ENCODE data around the gene PFAS. TPM values are rescaled to one million over a fixed set of nuclear protein-coding genes. Genes with fewer than 3 reads are reported as not detected.

The PFAS gene
- total RNA-seq, 1 donor from 2014 or later, result 111 TPM

DNA sequence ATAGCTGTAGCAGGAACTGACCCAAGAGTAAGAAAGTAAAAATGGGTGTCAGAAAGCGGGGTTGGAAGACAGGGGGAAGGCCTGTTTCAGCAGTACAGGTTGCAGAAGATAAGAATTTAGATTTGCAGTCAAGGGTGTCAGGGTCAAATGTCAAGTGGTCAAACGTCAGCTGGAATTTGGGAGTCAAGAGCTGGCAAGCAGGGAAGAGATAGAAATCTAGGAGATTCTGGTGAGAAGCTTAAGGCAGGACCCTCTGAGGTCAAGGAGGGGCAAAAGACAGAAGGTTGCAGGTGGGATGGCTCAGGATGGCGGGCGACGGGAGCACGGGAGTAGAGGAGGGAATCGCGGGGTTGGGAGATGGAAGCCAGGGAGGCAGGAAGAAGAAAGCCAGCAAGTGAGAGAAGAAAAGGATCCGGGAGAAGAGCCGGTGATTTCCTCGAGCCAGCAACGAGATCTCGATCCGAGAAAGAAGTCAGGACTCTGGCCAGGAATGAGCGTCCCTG, 45.8 kb downstream of the PFAS start:
- Mint-ChIP-seq H3K4me3 (peak overlapping the region; percentile 87), H3K9me3 (no peaks in the 10 kb centered on the region), H3K4me1 (peaks cover 10% of the 10 kb centered on the region), H3K36me3 (no peaks in the 10 kb centered on the region), H3K27ac (peak overlapping the region; percentile 94), H3K27me3 (ENCODE audit: low read depth) (no peaks in the 10 kb centered on the region)
- no peak for DNase-seq (ENCODE audit: low spot score in 2 of 2, unreplicated experiment in 2 of 2)
- TF ChIP-seq, protein P1, sequence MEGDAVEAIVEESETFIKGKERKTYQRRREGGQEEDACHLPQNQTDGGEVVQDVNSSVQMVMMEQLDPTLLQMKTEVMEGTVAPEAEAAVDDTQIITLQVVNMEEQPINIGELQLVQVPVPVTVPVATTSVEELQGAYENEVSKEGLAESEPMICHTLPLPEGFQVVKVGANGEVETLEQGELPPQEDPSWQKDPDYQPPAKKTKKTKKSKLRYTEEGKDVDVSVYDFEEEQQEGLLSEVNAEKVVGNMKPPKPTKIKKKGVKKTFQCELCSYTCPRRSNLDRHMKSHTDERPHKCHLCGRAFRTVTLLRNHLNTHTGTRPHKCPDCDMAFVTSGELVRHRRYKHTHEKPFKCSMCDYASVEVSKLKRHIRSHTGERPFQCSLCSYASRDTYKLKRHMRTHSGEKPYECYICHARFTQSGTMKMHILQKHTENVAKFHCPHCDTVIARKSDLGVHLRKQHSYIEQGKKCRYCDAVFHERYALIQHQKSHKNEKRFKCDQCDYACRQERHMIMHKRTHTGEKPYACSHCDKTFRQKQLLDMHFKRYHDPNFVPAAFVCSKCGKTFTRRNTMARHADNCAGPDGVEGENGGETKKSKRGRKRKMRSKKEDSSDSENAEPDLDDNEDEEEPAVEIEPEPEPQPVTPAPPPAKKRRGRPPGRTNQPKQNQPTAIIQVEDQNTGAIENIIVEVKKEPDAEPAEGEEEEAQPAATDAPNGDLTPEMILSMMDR (IDR thresholded peaks at IDR 0.05; ENCODE audit: unreplicated experiment), result no peak

DNA sequence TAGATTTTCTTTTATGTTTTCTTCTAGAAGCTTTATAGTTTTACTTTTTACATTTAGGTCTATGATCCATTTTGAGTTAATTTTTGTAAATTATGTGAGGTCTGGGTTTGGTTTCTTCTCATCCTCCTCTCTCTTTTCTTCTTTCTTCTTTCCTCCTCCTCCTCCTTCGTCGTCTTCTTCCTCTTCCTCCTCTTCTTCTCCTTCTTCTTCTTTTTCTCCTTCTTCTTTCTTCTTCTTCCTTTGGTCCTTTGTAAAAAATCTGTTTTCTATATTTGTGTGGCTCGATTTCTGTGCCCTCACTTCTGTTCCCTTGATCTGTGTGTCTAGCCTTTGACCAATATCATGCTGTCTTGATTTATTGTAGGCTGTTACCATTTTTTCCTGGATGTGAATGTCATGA, 51.1 kb downstream of the PFAS start:
- Mint-ChIP-seq H3K27me3 (ENCODE audit: low read depth) (no peaks in the 10 kb centered on the region), H3K4me1 (no peaks in the 10 kb centered on the region), H3K9me3 (no peaks in the 10 kb centered on the region), H3K27ac (no peak overlapping the region), H3K4me3 (no peak overlapping the region), H3K36me3 (no peaks in the 10 kb centered on the region)
- TF ChIP-seq, protein P1 (IDR thresholded peaks at IDR 0.05; ENCODE audit: unreplicated experiment), result no peak
- no peak for DNase-seq (ENCODE audit: low spot score in 2 of 2, unreplicated experiment in 2 of 2)

DNA sequence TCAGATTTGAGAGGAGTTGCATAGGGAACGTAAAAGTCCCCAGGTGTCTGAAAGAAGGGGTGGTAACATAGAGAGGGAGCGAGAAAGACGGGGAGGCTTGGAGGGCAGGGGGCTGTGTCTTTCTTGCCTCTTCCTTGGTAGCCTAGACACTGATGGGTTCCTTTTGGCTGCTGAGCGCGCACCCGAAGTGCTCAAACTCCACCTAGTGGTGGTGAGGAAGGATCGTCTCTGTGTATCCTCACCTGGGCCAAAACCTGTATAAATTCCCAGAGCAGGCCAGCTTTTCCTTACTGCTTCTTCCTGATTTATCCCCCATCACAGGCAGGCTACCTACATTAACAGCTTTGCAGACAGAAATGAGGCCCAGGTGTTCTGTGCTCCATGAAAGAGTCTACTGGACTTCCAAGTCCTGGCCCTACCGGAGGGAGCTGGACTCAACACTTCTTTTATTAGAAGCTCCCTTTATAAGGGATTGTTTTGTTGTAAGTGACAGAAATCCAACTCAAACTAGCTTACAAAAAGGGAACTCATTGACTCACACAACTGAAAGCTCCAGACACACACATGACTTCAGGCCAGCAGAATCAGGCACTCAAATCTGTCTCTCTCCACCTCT, 51.6 kb downstream of the PFAS start:
- no peaks in the 10 kb centered on the region for H3K36me3 Mint-ChIP-seq
- TF ChIP-seq, protein P1 (IDR thresholded peaks at IDR 0.05; ENCODE audit: unreplicated experiment), result peak; percentile 85
- no peaks in the 10 kb centered on the region for H3K27me3 Mint-ChIP-seq (ENCODE audit: low read depth)
- no peaks in the 10 kb centered on the region for H3K9me3 Mint-ChIP-seq
- H3K4me1 Mint-ChIP-seq, result no peaks in the 10 kb centered on the region
- no peak overlapping the region for H3K27ac Mint-ChIP-seq
- peak in 1 of 2 experiments; percentile 64 for DNase-seq (ENCODE audit: low spot score in 2 of 2, unreplicated experiment in 2 of 2)
- H3K4me3 Mint-ChIP-seq, result no peak overlapping the region

DNA sequence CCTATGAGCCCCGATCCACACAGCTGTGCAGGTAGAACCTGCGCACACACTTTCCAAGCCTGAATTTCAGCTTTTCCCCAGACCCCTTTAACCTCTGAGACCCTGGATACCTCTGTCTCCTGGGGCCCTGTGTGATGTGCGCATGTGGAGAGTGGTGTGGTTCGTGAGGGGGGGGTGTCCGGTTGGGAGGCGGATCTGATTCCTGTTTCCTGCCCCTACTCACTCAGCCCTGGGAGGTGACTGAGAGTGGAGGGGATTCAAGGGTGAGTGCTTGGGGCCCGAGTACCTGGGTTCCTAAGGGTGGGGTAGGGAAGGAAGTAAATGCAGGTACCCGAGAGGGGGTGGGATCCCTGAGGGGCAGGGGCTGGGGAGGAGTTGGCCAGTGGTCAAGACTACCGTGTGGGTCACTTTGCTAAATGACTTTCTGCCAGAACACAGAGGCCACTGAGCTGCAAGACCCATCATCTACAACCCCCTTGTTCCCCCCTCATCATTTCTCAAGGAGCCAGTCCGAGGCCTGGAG, 61.6 kb downstream of the PFAS start:
- TF ChIP-seq, protein P1 (IDR thresholded peaks at IDR 0.05; ENCODE audit: unreplicated experiment), result no peak
- Mint-ChIP-seq H3K27me3 (ENCODE audit: low read depth) (peaks cover 44% of the 10 kb centered on the region), H3K36me3 (no peaks in the 10 kb centered on the region), H3K4me3 (no peak overlapping the region), H3K9me3 (no peaks in the 10 kb centered on the region), H3K4me1 (peaks cover 8% of the 10 kb centered on the region), H3K27ac (no peak overlapping the region)
- DNase-seq (ENCODE audit: low spot score in 2 of 2, unreplicated experiment in 2 of 2), result no peak

DNA sequence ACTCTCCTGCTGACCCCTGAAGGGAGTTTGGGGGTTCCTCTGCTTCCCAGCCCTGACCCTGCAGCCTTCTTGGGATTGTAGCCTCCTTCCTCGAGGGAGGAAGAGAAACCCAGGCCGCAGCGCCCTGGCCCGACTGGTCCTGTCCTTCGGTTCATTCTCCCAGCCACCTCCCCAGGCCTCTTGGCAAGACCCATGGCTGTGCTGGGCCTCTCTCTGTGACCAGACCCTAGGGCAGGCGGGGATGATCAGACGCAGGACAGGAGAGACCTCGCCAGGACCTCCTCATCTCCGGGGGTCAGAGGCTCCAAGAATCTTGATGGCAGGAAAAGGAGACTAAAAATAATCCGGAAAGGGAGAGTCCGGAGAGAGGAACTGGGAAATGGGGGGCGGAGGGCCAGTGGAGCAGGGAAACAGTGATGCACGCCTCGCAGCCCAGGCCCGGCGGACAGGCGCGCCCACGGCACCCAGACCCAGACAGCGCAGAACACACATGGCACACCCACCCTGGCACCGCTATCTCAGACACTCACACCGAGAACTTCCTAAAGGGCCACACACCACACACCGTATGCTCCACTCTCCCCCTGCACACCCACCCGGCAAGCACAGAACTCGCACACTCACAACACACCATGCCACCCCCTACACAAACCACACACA, 62.2 kb downstream of the PFAS start:
- TF ChIP-seq, protein P1 (IDR thresholded peaks at IDR 0.05; ENCODE audit: unreplicated experiment), result no peak
- Mint-ChIP-seq H3K4me1 (peaks cover 13% of the 10 kb centered on the region), H3K4me3 (no peak overlapping the region), H3K27ac (no peak overlapping the region), H3K9me3 (no peaks in the 10 kb centered on the region), H3K36me3 (no peaks in the 10 kb centered on the region), H3K27me3 (ENCODE audit: low read depth) (peaks cover 50% of the 10 kb centered on the region)
- DNase-seq (ENCODE audit: low spot score in 2 of 2, unreplicated experiment in 2 of 2), result no peak

Data from mesothelial cell of epicardium (in vitro differentiated cells).